Endothelial cell of umbilical vein (primary cell): ENCODE data around the gene KPNB1. TPM values are rescaled to one million over a fixed set of nuclear protein-coding genes. Genes with fewer than 3 reads are reported as not detected.

Experiments used
- BruUV-seq: library from RNA; stranded (reverse); fragments of 400-500 nt; replicated peaks from 2 replicates; lab custom pipeline; 2021; lab: Mats Ljungman, UMichigan
- CTCF ChIA-PET: fragments of 300-600, 350-600 bp; sonication (Branson Sonifier 250); formaldehyde crosslinking; loops from one replicate; lab custom pipeline; 2021; ENCODE audit warnings: antibody characterized with exemption, inconsistent platforms; lab: Charles Lee
- POLR2A ChIA-PET: fragments of 300-600, 350-600 bp; sonication (Branson Sonifier 250); formaldehyde crosslinking; loops from one replicate; lab custom pipeline; 2021; ENCODE audit warnings: antibody characterized with exemption, inconsistent platforms; lab: Charles Lee
- DNase-seq: peaks from one replicate; pipeline ENCODE4 v3.0.0-alpha.2; 2011; ENCODE audit warnings: low read depth, low spot score
- FAIRE-seq: peaks from 2 replicates; lab custom pipeline; 2011; peaks lifted over from hg19 to GRCh38; lab: Jason Lieb, UNC
- H2AFZ ChIP-seq: 2 replicates; pipeline ENCODE4 v1.6.0; 2012; ENCODE audit warnings: low read depth, low read length, control low read depth, inconsistent platforms
- H3K27ac ChIP-seq: 2 replicates; pipeline ENCODE4 v1.5.1; 2011; ENCODE audit warnings: low read depth, mild to moderate bottlenecking, control low read depth, low read length, moderate library complexity; ENCODE audit not compliant: insufficient read depth
- H3K27me3 ChIP-seq, 2 experiments: 2 replicates each; pipeline versions ENCODE4 v1.6.0 to v1.6.1; 2011; ENCODE audit warnings: low read length in 2 of 2, mixed read lengths in 1 of 2; ENCODE audit not compliant: control insufficient read depth in 2 of 2, insufficient read depth in 2 of 2
- H3K36me3 ChIP-seq, 2 experiments: 2 replicates in 1 of 2; 3 replicates in 1 of 2; pipeline ENCODE4 v1.5.1; 2011; ENCODE audit warnings: low read length in 2 of 2, mild to moderate bottlenecking in 1 of 2, moderate library complexity in 1 of 2; ENCODE audit not compliant: control insufficient read depth in 2 of 2, insufficient read depth in 2 of 2; ENCODE audit errors: extremely low read depth in 1 of 2
- H3K4me1 ChIP-seq: 3 replicates; pipeline ENCODE4 v1.5.1; 2011; ENCODE audit warnings: mild to moderate bottlenecking, low read length; ENCODE audit not compliant: control insufficient read depth, insufficient read depth; ENCODE audit errors: extremely low read depth
- H3K4me2 ChIP-seq: 2 replicates; pipeline ENCODE4 v1.6.1; 2011; ENCODE audit warnings: low read length, control low read depth, mixed read lengths; ENCODE audit not compliant: insufficient read depth
- H3K4me3 ChIP-seq, 3 experiments: fragments of 200-600 bp in 1 of 3; sonication (generic), shearing (Covaris generic) in 1 of 3; replicated peaks in 1 of 3; 2 replicates each; pipeline ENCODE4 v1.5.1; 2011 to 2016; ENCODE audit warnings: control low read depth in 3 of 3, low read length in 3 of 3, mild to moderate bottlenecking in 2 of 3, inconsistent platforms in 1 of 3, low read depth in 1 of 3, moderate library complexity in 1 of 3; ENCODE audit not compliant: insufficient read depth in 1 of 3
- H3K79me2 ChIP-seq: 2 replicates; pipeline ENCODE4 v1.6.0; 2012; ENCODE audit warnings: low read length, inconsistent platforms; ENCODE audit not compliant: control insufficient read depth, insufficient read depth
- H3K9ac ChIP-seq: replicated peaks from 2 replicates; pipeline ENCODE3; 2011; ENCODE audit warnings: low read length, control low read depth; ENCODE audit not compliant: insufficient read depth; ENCODE audit errors: extremely low read depth
- H3K9me1 ChIP-seq: replicated peaks from 3 replicates; pipeline ENCODE4 v1.6.0; 2011; ENCODE audit warnings: mild to moderate bottlenecking, low read length; ENCODE audit not compliant: control insufficient read depth, insufficient read depth; ENCODE audit errors: extremely low read depth
- H3K9me3 ChIP-seq: replicated peaks from 2 replicates; pipeline ENCODE4 v1.5.1; 2012; ENCODE audit warnings: low read length, inconsistent platforms; ENCODE audit not compliant: control insufficient read depth, insufficient read depth
- H4K20me1 ChIP-seq: replicated peaks from 2 replicates; pipeline ENCODE3; 2011; ENCODE audit warnings: mild to moderate bottlenecking, low read length; ENCODE audit not compliant: control insufficient read depth, insufficient read depth; ENCODE audit errors: extremely low read depth
- EZH2 ChIP-seq: IDR thresholded peaks from 2 replicates; pipeline ENCODE4 v1.6.1; 2012; ENCODE audit warnings: borderline replicate concordance, low read depth, mild to moderate bottlenecking, moderate library complexity, low read length, inconsistent platforms; ENCODE audit not compliant: severe bottlenecking
- FOS ChIP-seq: IDR thresholded peaks from 2 replicates; pipeline ENCODE4 v1.6.1; 2011; ENCODE audit warnings: mild to moderate bottlenecking, low read length, moderate library complexity, borderline replicate concordance; ENCODE audit not compliant: insufficient read depth
- GATA2 ChIP-seq: IDR thresholded peaks from 2 replicates; pipeline ENCODE4 v1.7.0; 2011; ENCODE audit warnings: low read depth, mild to moderate bottlenecking, moderate library complexity, mixed read lengths, low read length; ENCODE audit not compliant: insufficient read length, insufficient read depth
- JUN ChIP-seq: IDR thresholded peaks from 2 replicates; pipeline ENCODE4 v1.6.1; 2011; ENCODE audit warnings: borderline replicate concordance, low read depth; ENCODE audit not compliant: insufficient read length, insufficient read depth
- MYC ChIP-seq: IDR thresholded peaks from one replicate; pipeline ENCODE4 v1.6.1; 2011; ENCODE audit warnings: mild to moderate bottlenecking, low read depth, low read length
- POLR2A ChIP-seq: IDR thresholded peaks from 2 replicates; pipeline ENCODE4 v1.6.1; 2012; ENCODE audit warnings: low read depth, mild to moderate bottlenecking, control low read depth, low read length
- POLR2AphosphoS5 ChIP-seq: IDR thresholded peaks from 2 replicates; pipeline ENCODE4 v1.6.1; 2012; ENCODE audit warnings: low read depth, mild to moderate bottlenecking, control low read depth, low read length, moderate library complexity; ENCODE audit not compliant: insufficient read depth
- dilution Hi-C: fragments of 300-500 bp; cut with MboI; formaldehyde crosslinking; loops from one replicate; pipeline ENCODE4 v1.15.0; 2019; ENCODE audit warnings: low sequenced_read_pairs; ENCODE audit not compliant: extremely low pct_ligation_motif_present
- intact Hi-C: fragments of 100-400 bp; cut with micrococcal nuclease; formaldehyde crosslinking; loops from one replicate; pipeline ENCODE4 v1.10.0; 2022
- polyA plus RNA-seq, 4 experiments: library from polyadenylated mRNA; depleted of rRNA in 3 of 4; stranded (reverse) in 3 of 4; unstranded in 1 of 4; fragments of >200 nt; gene quantifications; 2 replicates each; pipeline versions ENCODE4 v1.2.1 to v1.2.3, GENCODE V29; 2011 to 2012; ENCODE audit warnings: missing spikeins in 1 of 4
- total RNA-seq: library from RNA; stranded (reverse); gene quantifications from 2 replicates; pipeline ENCODE4 v1.2.3, GENCODE V29; 2021
- TF ChIP-seq, protein P1 (sequence below): IDR thresholded peaks from 2 replicates; pipeline ENCODE4 v1.6.1; 2011; ENCODE audit not compliant: insufficient read depth, insufficient read length
- TF ChIP-seq, protein P2 (sequence below), 2 donors: IDR thresholded peaks; 1 replicate in 1 of 2; 2 replicates in 1 of 2; pipeline ENCODE4 v1.5.1; 2011; ENCODE audit warnings: low read length in 2 of 2, mild to moderate bottlenecking in 2 of 2, moderate library complexity in 2 of 2, control low read depth in 1 of 2, inconsistent platforms in 1 of 2, low read depth in 1 of 2; ENCODE audit not compliant: insufficient read depth in 1 of 2; ENCODE audit errors: extremely low read depth in 1 of 2

The KPNB1 gene
- total and polyA plus RNA-seq, 2 donors (not counting 3 experiments of a cell fraction or from before 2014, with no cell fraction given) = 119 to 495 TPM

DNA sequence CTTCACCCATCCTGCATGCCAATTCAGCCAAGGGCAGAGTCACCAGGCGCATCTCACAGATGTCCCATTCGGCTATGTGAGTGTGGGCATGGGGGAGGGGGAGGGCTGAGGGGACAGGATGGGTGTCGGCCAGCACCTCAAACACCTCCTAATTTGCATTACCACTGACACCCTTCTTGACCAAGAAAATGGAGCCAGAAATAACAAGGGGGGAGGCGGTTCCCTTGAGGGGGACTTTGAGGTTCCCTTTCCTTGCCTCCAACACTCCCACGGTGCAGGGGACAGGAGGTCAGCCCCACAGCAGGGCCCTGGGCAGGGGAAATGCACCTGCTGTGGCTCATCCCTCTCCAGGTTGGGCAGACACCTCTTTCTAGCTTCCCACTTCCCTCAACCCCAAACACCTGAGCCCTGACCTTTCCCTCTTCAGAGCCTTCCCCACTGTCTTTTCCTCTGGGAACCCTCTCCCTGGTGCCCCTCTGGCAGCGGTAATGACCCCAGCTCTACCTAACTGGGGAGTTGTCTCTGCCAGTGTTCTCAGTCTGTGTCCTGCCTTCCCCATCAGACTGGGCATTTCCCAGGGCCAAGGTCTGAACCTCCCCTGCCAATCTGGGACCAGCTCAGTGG is 65.2 kb downstream of the KPNB1 start:
- ChIA-PET CTCF (no interaction called here), POLR2A (no interaction called here)
- TF ChIP-seq EZH2 (no peak), MYC (no peak), POLR2AphosphoS5 (no peak), POLR2A (no peak), FOS (no peak), GATA2 (no peak), JUN (no peak)
- TF ChIP-seq, protein P1, sequence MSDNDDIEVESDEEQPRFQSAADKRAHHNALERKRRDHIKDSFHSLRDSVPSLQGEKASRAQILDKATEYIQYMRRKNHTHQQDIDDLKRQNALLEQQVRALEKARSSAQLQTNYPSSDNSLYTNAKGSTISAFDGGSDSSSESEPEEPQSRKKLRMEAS = no peak
- TF ChIP-seq, protein P2, sequence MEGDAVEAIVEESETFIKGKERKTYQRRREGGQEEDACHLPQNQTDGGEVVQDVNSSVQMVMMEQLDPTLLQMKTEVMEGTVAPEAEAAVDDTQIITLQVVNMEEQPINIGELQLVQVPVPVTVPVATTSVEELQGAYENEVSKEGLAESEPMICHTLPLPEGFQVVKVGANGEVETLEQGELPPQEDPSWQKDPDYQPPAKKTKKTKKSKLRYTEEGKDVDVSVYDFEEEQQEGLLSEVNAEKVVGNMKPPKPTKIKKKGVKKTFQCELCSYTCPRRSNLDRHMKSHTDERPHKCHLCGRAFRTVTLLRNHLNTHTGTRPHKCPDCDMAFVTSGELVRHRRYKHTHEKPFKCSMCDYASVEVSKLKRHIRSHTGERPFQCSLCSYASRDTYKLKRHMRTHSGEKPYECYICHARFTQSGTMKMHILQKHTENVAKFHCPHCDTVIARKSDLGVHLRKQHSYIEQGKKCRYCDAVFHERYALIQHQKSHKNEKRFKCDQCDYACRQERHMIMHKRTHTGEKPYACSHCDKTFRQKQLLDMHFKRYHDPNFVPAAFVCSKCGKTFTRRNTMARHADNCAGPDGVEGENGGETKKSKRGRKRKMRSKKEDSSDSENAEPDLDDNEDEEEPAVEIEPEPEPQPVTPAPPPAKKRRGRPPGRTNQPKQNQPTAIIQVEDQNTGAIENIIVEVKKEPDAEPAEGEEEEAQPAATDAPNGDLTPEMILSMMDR (IDR thresholded peaks at IDR 0.05; ENCODE audit: extremely low read depth in 1 of 2, insufficient read depth in 1 of 2, low read depth in 1 of 2, low read length in 2 of 2) = no peak
- H3K4me1 ChIP-seq = no peaks in the 10 kb centered on the region
- H4K20me1 ChIP-seq = no peaks in the 10 kb centered on the region
- H3K4me3 ChIP-seq = no peak overlapping the region
- no peaks in the 10 kb centered on the region for H3K9me3 ChIP-seq
- no peak overlapping the region for H2AFZ ChIP-seq
- dilution Hi-C loops (no loop called here), intact Hi-C loops (no loop called here)
- no peak for DNase-seq
- H3K36me3 ChIP-seq = peaks cover 0 to 11% of the 10 kb centered on the region in 2 experiments
- H3K27me3 ChIP-seq = peaks cover 18% of the 10 kb centered on the region in 2 experiments
- H3K27ac ChIP-seq = no peak overlapping the region
- no peak for FAIRE-seq
- no TSS peak for BruUV-seq
- no peak overlapping the region for H3K4me2 ChIP-seq
- no peaks in the 10 kb centered on the region for H3K9me1 ChIP-seq
- H3K9ac ChIP-seq = no peak overlapping the region
- no peaks in the 10 kb centered on the region for H3K79me2 ChIP-seq
